H9 (cell line): ENCODE measurements around the gene CNDP2. TPM values are rescaled to one million over a fixed set of nuclear protein-coding genes. Genes with fewer than 3 reads are reported as not detected.

Experiments used
- DNase-seq: peaks from one replicate; pipeline ENCODE4 v3.0.0-alpha.2; 2017
- H2AFZ ChIP-seq: one replicate; pipeline ENCODE4 v1.6.1; 2013; ENCODE audit warnings: mild to moderate bottlenecking, low read length, control low read depth, moderate library complexity
- H2AK5ac ChIP-seq: 2 replicates; pipeline ENCODE4 v1.6.1; 2013; ENCODE audit warnings: low read length, control low read depth, mixed read lengths; ENCODE audit not compliant: insufficient read length
- H2BK120ac ChIP-seq: one replicate; pipeline ENCODE4 v1.6.1; 2013; ENCODE audit warnings: low read depth, mild to moderate bottlenecking, low read length, control low read depth, inconsistent platforms; ENCODE audit not compliant: poor library complexity, severe bottlenecking
- H2BK12ac ChIP-seq: 2 replicates; pipeline ENCODE4 v1.6.1; 2013; ENCODE audit warnings: low read length, control low read depth, mixed read lengths, low read depth; ENCODE audit not compliant: insufficient read length
- H2BK15ac ChIP-seq: 2 replicates; pipeline ENCODE4 v1.6.1; 2013; ENCODE audit warnings: low read depth, low read length, control low read depth
- H2BK20ac ChIP-seq: one replicate; pipeline ENCODE4 v1.6.1; 2013; ENCODE audit warnings: low read depth, mild to moderate bottlenecking, low read length, control low read depth, inconsistent platforms; ENCODE audit not compliant: poor library complexity, severe bottlenecking
- H2BK5ac ChIP-seq: 2 replicates; pipeline ENCODE4 v1.6.1; 2013; ENCODE audit warnings: low read length, control low read depth, mixed read lengths; ENCODE audit not compliant: insufficient read length
- H3K14ac ChIP-seq: 2 replicates; pipeline ENCODE4 v1.6.1; 2013; ENCODE audit warnings: low read length, control low read depth; ENCODE audit not compliant: insufficient read depth
- H3K18ac ChIP-seq: 2 replicates; pipeline ENCODE4 v1.6.1; 2013; ENCODE audit warnings: low read depth, mild to moderate bottlenecking, mixed read lengths, low read length, control low read depth; ENCODE audit not compliant: insufficient read length
- H3K23ac ChIP-seq: 2 replicates; pipeline ENCODE4 v1.6.1; 2013; ENCODE audit warnings: low read length, control low read depth, mixed read lengths, low read depth; ENCODE audit not compliant: insufficient read length
- H3K23me2 ChIP-seq: 2 replicates; pipeline ENCODE4 v1.6.1; 2013; ENCODE audit warnings: low read depth, mild to moderate bottlenecking, mixed read lengths, low read length, control low read depth; ENCODE audit not compliant: insufficient read length, poor library complexity, severe bottlenecking
- H3K27ac ChIP-seq: 2 replicates; pipeline ENCODE4 v1.5.1; 2013; ENCODE audit warnings: low read length, control low read depth, mixed read lengths, low read depth; ENCODE audit not compliant: insufficient read length
- H3K27me3 ChIP-seq: 2 replicates; pipeline ENCODE4 v1.6.1; 2013; ENCODE audit warnings: low read length, control low read depth, inconsistent platforms; ENCODE audit not compliant: insufficient read depth
- H3K4ac ChIP-seq: 2 replicates; pipeline ENCODE4 v1.6.1; 2013; ENCODE audit warnings: low read depth, mild to moderate bottlenecking, control low read depth, inconsistent platforms, low read length, moderate library complexity
- H3K4me1 ChIP-seq: 2 replicates; pipeline ENCODE4 v1.6.1; 2013; ENCODE audit warnings: low read length, control low read depth, inconsistent platforms; ENCODE audit not compliant: insufficient read depth
- H3K4me2 ChIP-seq: 2 replicates; pipeline ENCODE4 v1.6.1; 2013; ENCODE audit warnings: low read length, control low read depth, mixed read lengths; ENCODE audit not compliant: insufficient read length, insufficient read depth
- H3K56ac ChIP-seq: 2 replicates; pipeline ENCODE4 v1.6.1; 2013; ENCODE audit warnings: low read depth, mild to moderate bottlenecking, mixed read lengths, low read length, control low read depth; ENCODE audit not compliant: insufficient read length
- H3K79me1 ChIP-seq: 2 replicates; pipeline ENCODE4 v1.6.1; 2013; ENCODE audit warnings: low read depth, mild to moderate bottlenecking, moderate library complexity, low read length, control low read depth, inconsistent platforms; ENCODE audit not compliant: insufficient read depth, poor library complexity, severe bottlenecking
- H3K79me2 ChIP-seq: 2 replicates; pipeline ENCODE4 v1.6.1; 2013; ENCODE audit warnings: low read length, control low read depth, inconsistent platforms; ENCODE audit not compliant: insufficient read depth
- H3K9ac ChIP-seq: 2 replicates; pipeline ENCODE4 v1.6.1; 2013; ENCODE audit warnings: low read length, control low read depth, mixed read lengths; ENCODE audit not compliant: insufficient read length; ENCODE audit errors: extremely low read depth
- H3K9me3 ChIP-seq: one replicate; pipeline ENCODE4 v1.6.1; 2013; ENCODE audit warnings: low read depth, low read length, inconsistent platforms; ENCODE audit not compliant: control insufficient read depth
- H3T11ph ChIP-seq: one replicate; pipeline ENCODE4 v1.6.1; 2013; ENCODE audit warnings: mild to moderate bottlenecking, low read length, control low read depth, inconsistent platforms
- H4K20me1 ChIP-seq: one replicate; pipeline ENCODE4 v1.6.1; 2013; ENCODE audit not compliant: control insufficient read depth, insufficient read length, insufficient read depth
- H4K5ac ChIP-seq: 2 replicates; pipeline ENCODE4 v1.6.1; 2013; ENCODE audit warnings: low read depth, mild to moderate bottlenecking, mixed read lengths, low read length, control low read depth; ENCODE audit not compliant: insufficient read length
- H4K8ac ChIP-seq: replicated peaks from 2 replicates; pipeline ENCODE4 v1.6.1; 2013; ENCODE audit warnings: low read length, control low read depth, mixed read lengths, low read depth; ENCODE audit not compliant: insufficient read length
- H4K91ac ChIP-seq: 2 replicates; pipeline ENCODE4 v1.6.1; 2013; ENCODE audit warnings: low read depth, mild to moderate bottlenecking, moderate library complexity, mixed read lengths, low read length, control low read depth; ENCODE audit not compliant: insufficient read length
- H3K27ac Mint-ChIP-seq, 3 experiments: 2 replicates in 2 of 3; 3 replicates in 1 of 3; pipeline ENCODE4 v1.8.0; 2020 to 2021; ENCODE audit warnings: mixed read lengths in 3 of 3, mild to moderate bottlenecking in 1 of 3, moderate library complexity in 1 of 3
- H3K27me3 Mint-ChIP-seq: 2 replicates; pipeline ENCODE4 v1.8.0; 2021; ENCODE audit warnings: low read depth, mild to moderate bottlenecking, moderate library complexity, mixed read lengths
- H3K36me3 Mint-ChIP-seq, 3 experiments: 2 replicates in 2 of 3; 3 replicates in 1 of 3; pipeline ENCODE4 v1.8.0; 2020 to 2021; ENCODE audit warnings: low read depth in 3 of 3, mixed read lengths in 3 of 3; ENCODE audit not compliant: insufficient read depth in 1 of 3
- H3K4me1 Mint-ChIP-seq, 2 experiments: 2 replicates each; pipeline ENCODE4 v1.8.0; 2020; ENCODE audit warnings: mixed read lengths in 2 of 2
- H3K4me3 Mint-ChIP-seq, 2 experiments: 2 replicates in 1 of 2; 3 replicates in 1 of 2; pipeline ENCODE4 v1.8.0; 2020 to 2021; ENCODE audit warnings: mild to moderate bottlenecking in 2 of 2, mixed read lengths in 2 of 2, moderate library complexity in 1 of 2
- H3K9me3 Mint-ChIP-seq, 2 experiments: 2 replicates in 1 of 2; 3 replicates in 1 of 2; pipeline ENCODE4 v1.8.0; 2020; ENCODE audit warnings: mild to moderate bottlenecking in 2 of 2, mixed read lengths in 2 of 2, moderate library complexity in 1 of 2
- WGBS: extraction: QIAGEN DNeasy Blood & Tissue Kit; methylation state at CpG from one replicate; pipeline ENCODE4 v1.1.7; 2013; ENCODE audit warnings: missing lambda C conversion rate, low lambda C conversion rate, mixed read lengths; ENCODE audit not compliant: insufficient read length; ENCODE audit errors: extremely low coverage; 5-methylcytosine and 5-hydroxymethylcytosine counted together
- total RNA-seq: library from RNA; stranded (reverse); gene quantifications from 2 replicates; pipeline ENCODE4 v1.2.1, GENCODE V29; 2021
- TF ChIP-seq, protein P1 (sequence below): fragments of 200-600 bp; sonication (generic); conservative IDR thresholded peaks from 3 replicates; pipeline ENCODE4 v1.8.0; 2021; ENCODE audit warnings: antibody characterized with exemption, mild to moderate bottlenecking

CNDP2 gene
- total RNA-seq, 1 experiment from 2014 or later: 212 TPM

DNA sequence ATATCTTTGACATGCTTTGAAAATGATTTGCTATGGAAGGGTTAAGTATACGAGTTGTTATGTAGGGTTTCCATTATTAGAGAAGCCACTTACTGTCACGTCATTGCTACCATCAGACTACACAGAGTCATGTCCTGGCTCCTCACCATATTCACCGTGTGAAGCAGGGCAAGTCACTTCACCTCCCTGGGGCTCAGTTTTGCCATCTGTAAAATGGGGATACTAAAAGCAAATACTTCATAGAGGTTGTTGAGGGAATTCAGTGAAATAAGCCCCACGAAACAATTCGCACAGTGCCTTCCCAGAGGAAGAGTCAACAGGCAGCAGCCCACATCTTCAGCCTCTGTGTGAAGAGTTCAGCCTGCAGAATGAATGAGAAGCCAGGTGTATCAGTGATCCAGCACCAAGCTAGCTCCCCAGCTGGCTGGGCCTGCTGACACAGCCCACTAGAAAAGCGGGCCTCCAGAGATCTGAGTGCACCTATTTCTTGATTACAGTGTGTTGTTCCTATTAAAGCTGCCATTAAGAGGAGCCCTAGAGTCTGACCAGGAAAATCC lies 42.4 kb upstream of the CNDP2 start:
- Histone ChIP-seq H3K9ac (no peak overlapping the region), H4K91ac (no peak overlapping the region), H3K23ac (no peak overlapping the region), H3K9me3 (no peaks in the 10 kb centered on the region), H3K18ac (no peak overlapping the region), H2BK20ac (no peak overlapping the region), H3K4ac (no peak overlapping the region), H3K23me2 (peaks cover 6% of the 10 kb centered on the region), H3K79me1 (no peaks in the 10 kb centered on the region), H2AK5ac (no peak overlapping the region), H3K4me2 (no peak overlapping the region), H3K79me2 (no peaks in the 10 kb centered on the region), H3K14ac (no peak overlapping the region), H2BK12ac (no peak overlapping the region), H2BK15ac (no peak overlapping the region), H2BK5ac (no peak overlapping the region), H3T11ph (no peak overlapping the region), H4K8ac (no peak overlapping the region), H2BK120ac (no peak overlapping the region), H3K27me3 (peaks cover 25% of the 10 kb centered on the region; the same call in 1 of the 2 replicates), H4K5ac (no peak overlapping the region), H2AFZ (no peak overlapping the region), H4K20me1 (no peaks in the 10 kb centered on the region), H3K4me1 (no peaks in the 10 kb centered on the region; the same call in 1 of the 2 replicates), H3K27ac (no peak overlapping the region), H3K56ac (no peak overlapping the region)
- no peak overlapping the region for H3K27ac Mint-ChIP-seq
- DNase-seq: no peak
- H3K9me3 Mint-ChIP-seq: no peaks in the 10 kb centered on the region; a peak in 2 of 5 replicates
- H3K36me3 Mint-ChIP-seq: no peaks in the 10 kb centered on the region; a peak in 1 of 7 replicates
- TF ChIP-seq, protein P1, sequence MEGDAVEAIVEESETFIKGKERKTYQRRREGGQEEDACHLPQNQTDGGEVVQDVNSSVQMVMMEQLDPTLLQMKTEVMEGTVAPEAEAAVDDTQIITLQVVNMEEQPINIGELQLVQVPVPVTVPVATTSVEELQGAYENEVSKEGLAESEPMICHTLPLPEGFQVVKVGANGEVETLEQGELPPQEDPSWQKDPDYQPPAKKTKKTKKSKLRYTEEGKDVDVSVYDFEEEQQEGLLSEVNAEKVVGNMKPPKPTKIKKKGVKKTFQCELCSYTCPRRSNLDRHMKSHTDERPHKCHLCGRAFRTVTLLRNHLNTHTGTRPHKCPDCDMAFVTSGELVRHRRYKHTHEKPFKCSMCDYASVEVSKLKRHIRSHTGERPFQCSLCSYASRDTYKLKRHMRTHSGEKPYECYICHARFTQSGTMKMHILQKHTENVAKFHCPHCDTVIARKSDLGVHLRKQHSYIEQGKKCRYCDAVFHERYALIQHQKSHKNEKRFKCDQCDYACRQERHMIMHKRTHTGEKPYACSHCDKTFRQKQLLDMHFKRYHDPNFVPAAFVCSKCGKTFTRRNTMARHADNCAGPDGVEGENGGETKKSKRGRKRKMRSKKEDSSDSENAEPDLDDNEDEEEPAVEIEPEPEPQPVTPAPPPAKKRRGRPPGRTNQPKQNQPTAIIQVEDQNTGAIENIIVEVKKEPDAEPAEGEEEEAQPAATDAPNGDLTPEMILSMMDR: no peak
- no peak overlapping the region for H3K4me3 Mint-ChIP-seq
- peaks cover 55% of the 10 kb centered on the region for H3K27me3 Mint-ChIP-seq
- peaks cover 10 to 17% of the 10 kb centered on the region in 2 experiments for H3K4me1 Mint-ChIP-seq
- WGBS: no CpG with 5 or more reads among the region's 6 CpGs
